Stimulated activated CD8-positive, alpha-beta memory T cell treated with anti-CD3 and anti-CD28 coated beads, Interleukin-2, amount 100 ng/mL, for 48 hours (primary cell): ENCODE measurements around the gene FXYD3.
"Not testable (repeated sequence)": the region's sequence is repeated elsewhere in the genome, so short reads cannot be mapped to it uniquely, and the experiment has no call there.

Source experiments
- DNase-seq, 2 donors: peaks; one replicate each; pipeline ENCODE4 v3.0.0-alpha.2; 2020; ENCODE audit warnings: low read depth in 2 of 2

The FXYD3 gene

GRCh38 chr19:35141837-35142605, 26.4 kb downstream of the FXYD3 start:
- DNase-seq: no peak

DNA sequence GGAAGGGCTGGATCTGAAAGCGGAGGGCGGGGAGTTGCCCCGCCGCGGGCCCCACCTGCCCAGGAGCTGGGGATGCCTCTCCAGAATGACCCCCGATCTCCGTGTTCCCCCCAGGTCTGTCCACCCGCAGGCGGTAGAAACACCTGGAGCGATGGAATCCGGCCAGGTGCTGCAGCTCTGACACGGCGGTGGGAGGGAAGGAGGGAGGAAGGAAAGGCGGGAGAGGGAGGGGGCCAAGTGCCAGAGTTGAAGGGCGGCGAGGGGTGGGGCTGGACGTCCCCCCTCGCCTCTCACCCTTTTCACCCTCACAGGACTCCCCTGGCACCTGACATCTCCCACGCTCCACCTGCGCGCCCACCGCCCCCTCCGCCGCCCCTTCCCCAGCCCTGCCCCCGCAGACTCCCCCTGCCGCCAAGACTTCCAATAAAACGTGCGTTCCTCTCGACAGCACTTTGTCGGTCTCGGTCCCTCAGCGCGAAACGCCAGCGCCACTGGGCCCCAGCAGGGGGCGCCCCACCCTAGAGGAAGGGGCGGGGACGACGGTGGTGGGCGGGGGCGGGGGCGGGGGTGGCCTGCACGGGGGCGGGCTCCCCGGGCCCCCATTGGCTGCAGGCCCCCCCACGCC, 27.1 kb downstream of the FXYD3 start:
- peak; percentile 47 to 60 for DNase-seq

- DNase-seq: no peak
These were observed 27.6 kb downstream of the FXYD3 start, which contains the start of gene FXYD7 for GRCh38 chr19:35143231-35143715. Gene FXYD7, plus strand, starts transcription at chr19:35143255. Its CDS starts 79 bp downstream, at chr19:35143334.

GRCh38 chr19:35143818-35144217, 28.2 kb downstream of the FXYD3 start:
- no peak for DNase-seq

- no peak for DNase-seq
These were observed 28.6 kb downstream of the FXYD3 start for GRCh38 chr19:35144259-35144599.

DNA sequence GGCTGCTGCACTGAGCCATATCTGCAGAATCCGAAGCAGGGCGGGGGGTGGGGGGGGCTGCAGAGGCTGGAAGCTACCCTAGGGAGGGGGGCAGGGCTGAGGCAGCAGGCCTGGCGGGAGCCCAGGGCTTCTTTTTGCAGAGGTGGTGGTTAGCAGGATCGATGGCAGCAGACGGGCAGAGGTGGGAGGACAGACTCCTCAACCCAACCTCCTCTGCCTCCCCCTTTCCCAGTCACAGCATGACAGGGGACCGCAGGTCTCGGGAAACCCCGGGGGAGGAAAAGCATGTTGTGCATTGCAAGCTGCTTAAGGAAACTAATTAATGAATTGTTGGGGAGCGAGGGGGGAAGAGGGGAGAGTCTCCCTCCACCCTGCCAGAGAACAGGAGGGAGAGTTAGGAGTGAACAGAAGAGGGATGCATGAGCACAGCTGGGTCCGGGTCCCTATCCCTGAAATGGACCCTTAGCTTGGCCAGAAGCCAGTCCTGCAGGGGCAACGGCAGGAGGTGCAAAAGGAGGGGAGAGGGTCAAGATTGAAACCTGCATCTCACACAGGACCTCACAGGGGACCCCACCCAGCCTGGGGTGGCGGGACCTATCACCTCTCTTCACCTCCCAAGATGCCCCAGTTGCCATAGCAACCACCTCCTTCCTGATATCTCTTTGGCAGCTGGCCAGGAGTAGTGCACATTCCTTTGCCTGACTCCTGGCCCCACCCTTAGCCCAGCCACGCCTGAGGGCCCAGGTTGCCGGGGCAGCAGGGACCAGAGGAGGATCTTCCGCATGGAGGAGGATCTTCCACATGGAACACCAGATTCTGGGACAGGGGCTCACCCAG, 29.2 kb downstream of the FXYD3 start:
- no peak for DNase-seq

DNA sequence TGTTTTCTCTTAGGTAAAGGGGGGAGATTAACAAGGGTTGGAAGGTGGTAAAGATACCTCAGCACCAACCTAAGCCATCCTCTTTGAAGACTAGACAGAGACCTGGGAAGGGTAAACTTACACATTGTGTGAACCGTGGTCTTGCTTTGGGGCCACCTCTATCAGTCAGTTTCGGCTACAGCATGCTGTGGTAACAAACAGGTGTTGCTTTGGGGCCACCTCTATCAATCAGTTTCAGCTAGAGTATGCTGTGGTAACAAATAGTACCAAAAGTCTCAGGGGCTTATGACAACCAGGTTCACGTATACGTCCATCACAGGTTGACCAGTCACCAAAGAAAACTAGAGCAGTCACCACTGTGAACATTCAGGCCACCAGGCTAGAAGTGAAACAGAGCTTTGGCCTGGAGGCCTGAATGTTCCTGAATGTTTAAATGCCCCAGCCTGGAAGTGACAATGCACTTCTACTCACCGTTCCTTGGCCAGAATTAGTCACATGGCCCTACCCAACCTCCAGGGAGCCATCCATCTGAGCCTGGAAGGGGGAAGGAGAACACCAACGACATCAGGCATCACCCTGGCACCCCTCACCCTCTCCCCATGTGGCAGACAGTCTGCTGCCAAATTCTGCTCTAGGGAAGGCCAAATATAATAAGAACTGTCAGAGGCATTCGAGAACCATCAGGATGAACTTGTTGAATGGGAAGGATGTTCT, 31.3 kb downstream of the FXYD3 start:
- DNase-seq: no peak

DNA sequence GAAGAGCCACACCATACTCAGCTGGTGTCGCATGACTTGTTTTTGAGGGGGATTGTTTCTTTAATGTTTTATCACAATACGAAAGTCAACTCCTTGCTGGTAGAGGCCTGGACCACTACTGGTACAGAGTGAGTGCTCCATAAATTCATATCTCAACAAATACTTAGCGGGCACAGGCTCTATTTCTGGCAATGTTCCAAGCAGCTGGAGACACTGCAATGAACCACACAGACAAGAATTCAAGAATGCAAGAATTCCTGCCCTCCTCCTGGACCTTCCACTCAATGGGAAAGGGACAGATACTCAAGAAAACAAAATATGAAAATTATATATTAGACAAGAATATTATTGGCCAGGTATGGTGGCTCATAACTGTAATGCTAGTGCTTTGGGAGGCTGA, 33.8 kb downstream of the FXYD3 start:
- DNase-seq: no peak

DNA sequence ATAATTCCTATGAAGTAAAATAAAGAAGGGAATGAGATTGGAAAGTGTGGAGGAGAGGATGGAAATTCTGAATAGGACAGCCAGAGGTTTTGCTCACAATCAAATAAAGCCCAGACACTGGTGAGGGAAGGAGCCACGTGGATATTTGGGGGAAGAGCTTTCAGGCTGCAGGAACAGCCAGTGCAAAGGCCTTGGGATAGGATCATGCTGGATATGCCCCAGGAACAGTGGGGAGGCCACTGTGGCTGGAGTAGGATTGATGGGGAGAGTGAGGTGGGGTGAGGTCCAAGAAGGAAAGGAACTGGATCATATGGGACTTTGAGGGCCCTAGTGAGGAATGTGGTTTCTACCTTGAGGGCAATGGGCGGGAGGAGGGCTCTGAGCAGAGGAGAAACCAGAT, 34.8 kb downstream of the FXYD3 start:
- DNase-seq: no peak

DNA sequence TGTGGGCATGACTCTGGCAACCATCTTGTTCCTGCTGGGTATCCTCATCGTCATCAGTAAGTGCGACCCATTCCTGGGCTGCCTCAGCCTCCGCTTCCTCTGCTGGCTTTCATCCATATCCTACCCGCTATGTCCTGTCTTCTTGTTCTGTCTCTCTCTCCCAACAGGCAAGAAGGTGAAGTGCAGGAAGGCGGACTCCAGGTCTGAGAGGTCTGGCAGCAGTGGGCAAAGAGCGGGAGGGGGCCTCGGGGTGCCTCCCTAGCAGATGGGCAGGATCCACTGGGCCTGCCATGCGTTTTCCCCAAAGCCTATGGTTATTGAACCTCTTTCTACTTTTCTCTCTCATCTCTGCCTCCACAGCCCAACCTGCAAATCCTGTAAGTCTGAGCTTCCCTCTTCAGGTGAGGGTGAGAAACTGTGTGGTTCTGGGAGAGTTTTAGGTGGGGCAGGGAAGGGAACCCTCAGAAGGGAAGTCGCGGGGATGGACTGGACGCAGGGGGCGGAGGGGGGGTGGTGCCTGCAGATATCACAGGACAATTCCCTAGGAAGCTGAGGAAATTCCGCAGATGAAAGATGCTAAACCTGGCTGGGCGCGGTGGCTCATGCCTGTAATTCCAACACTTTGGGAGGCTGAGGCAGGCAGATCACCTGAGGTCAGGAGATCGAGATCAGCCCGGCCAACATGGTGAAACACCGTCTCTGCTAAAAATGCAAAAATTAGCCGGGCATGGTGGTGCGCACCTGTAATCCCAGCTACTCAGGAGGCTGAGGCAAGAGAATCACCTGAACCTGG, 35.8 kb downstream of the FXYD3 start:
- no peak for DNase-seq

DNA sequence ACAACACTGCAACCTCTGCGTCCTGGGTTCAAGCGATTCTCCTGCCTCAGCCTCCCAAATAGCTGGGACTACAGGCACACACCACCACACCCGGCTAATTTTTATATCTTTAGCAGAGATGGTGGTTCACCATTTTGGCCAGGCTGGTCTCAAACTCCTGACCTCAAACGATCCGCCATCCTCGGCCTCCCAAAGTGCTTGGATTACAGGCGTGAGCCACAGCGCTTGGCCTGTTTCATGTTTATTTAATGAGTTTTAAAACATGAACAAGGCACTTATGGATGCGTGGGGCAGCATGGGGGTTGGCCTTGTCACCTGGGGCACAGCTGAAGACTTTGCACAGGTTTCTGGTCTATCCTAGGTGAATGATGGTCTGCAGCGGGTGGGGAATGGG, 37.5 kb downstream of the FXYD3 start:
- not testable (repeated sequence) for DNase-seq

- peak; percentile 69 to 71 for DNase-seq
These were observed 38.3 kb downstream of the FXYD3 start for GRCh38 chr19:35153701-35154524.

GRCh38 chr19:35154525-35155406, 39.1 kb downstream of the FXYD3 start, which contains the start of gene FXYD5:
Gene FXYD5, plus strand, starts transcription at chr19:35154735. Its CDS starts 816 bp downstream, at chr19:35155551.
- peak; percentile 62 to 79 for DNase-seq

- DNase-seq: no peak
These were observed 39.8 kb downstream of the FXYD3 start for GRCh38 chr19:35155441-35155840.

- DNase-seq: no peak
These were observed 40.5 kb downstream of the FXYD3 start for GRCh38 chr19:35155981-35156672.

- DNase-seq: no peak
These were observed 41.0 kb downstream of the FXYD3 start for GRCh38 chr19:35156673-35157014.

- DNase-seq: no peak
These were observed 41.8 kb downstream of the FXYD3 start for GRCh38 chr19:35157431-35157830.

GRCh38 chr19:35159606-35160005, 44.0 kb downstream of the FXYD3 start:
- no peak for DNase-seq
